Activated T-helper 1 cell treated with anti-CD3 and anti-CD28 coated beads, Interleukin-12 subunit alpha, Interleukin-12 subunit beta, Interleukin-2, Interleukin-4 antibody, amounts not matched to agents 30 ng/mL and 10 ng/mL and 1 ng/mL, durations not matched to agents 14 hours and 24 hours and 36 hours (primary cell): ENCODE measurements around the gene MAP3K7. TPM values are rescaled to one million over a fixed set of nuclear protein-coding genes. Genes with fewer than 3 reads are reported as not detected.

Experiments used
- DNase-seq: peaks from one replicate; pipeline ENCODE4 v3.0.0; 2021; ENCODE audit warnings: low spot score
- H3K27ac Mint-ChIP-seq: one replicate; pipeline ENCODE4 v1.8.0; 2021; ENCODE audit warnings: mild to moderate bottlenecking, mixed read lengths
- H3K27me3 Mint-ChIP-seq: one replicate; pipeline ENCODE4 v1.8.0; 2022; ENCODE audit warnings: mild to moderate bottlenecking, moderate library complexity, mixed read lengths; ENCODE audit not compliant: insufficient read depth
- H3K36me3 Mint-ChIP-seq: one replicate; pipeline ENCODE4 v1.8.0; 2021; ENCODE audit warnings: low read depth, mixed read lengths
- H3K4me1 Mint-ChIP-seq: one replicate; pipeline ENCODE4 v1.8.0; 2021; ENCODE audit warnings: low read depth, mixed read lengths
- H3K4me3 Mint-ChIP-seq: one replicate; pipeline ENCODE4 v1.8.0; 2021; ENCODE audit warnings: mild to moderate bottlenecking, moderate library complexity, mixed read lengths
- H3K9me3 Mint-ChIP-seq: one replicate; pipeline ENCODE4 v1.8.0; 2021; ENCODE audit warnings: mixed read lengths
- intact Hi-C: fragments of 100-400 bp; cut with micrococcal nuclease; formaldehyde crosslinking; loops from one replicate; pipeline ENCODE4 v1.15.1; 2024
- total RNA-seq: library from RNA; stranded (reverse); gene quantifications from 2 replicates; pipeline ENCODE4 v1.2.3, GENCODE V29; 2022

Gene MAP3K7
- total RNA-seq, 1 donor from 2014 or later: 31.0 TPM

DNA sequence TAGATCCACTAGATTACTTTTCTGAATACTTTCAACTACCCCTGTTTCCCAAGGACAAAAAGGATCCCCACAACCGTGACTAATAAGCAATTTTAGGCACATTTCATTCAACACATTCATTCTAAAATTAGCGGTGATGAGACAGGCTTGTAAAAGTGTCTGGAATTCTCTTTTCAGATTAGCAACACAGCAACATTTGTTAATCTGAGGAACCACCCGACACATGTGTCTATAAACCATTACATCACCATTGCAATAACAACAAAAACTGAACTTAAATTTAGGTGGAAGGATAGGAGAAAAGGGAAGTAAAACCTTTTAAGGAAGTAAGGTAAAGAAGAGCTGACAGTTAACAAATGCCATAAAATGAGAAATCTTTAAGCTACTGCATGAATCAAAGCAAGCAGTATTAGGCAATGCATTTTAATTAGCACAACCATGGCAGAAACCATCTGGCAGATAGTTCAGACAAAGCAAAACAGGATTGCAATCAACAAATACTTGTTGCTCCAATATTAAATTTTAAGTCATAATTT lies 49.1 kb downstream of the MAP3K7 start:
- peaks cover 26% of the 10 kb centered on the region for H3K4me1 Mint-ChIP-seq
- H3K27me3 Mint-ChIP-seq: no peaks in the 10 kb centered on the region
- no peak overlapping the region for H3K4me3 Mint-ChIP-seq
- H3K36me3 Mint-ChIP-seq: peaks cover 26% of the 10 kb centered on the region
- intact Hi-C loops: no loop called here
- DNase-seq: no peak
- H3K27ac Mint-ChIP-seq: no peak overlapping the region
- H3K9me3 Mint-ChIP-seq: no peaks in the 10 kb centered on the region

GRCh38 chr6:90537027-90537426 lies 49.8 kb downstream of the MAP3K7 start:
- no peaks in the 10 kb centered on the region for H3K9me3 Mint-ChIP-seq
- no peak for DNase-seq
- H3K4me1 Mint-ChIP-seq: peaks cover 30% of the 10 kb centered on the region
- H3K36me3 Mint-ChIP-seq: peaks cover 25% of the 10 kb centered on the region
- no peak overlapping the region for H3K27ac Mint-ChIP-seq
- no peaks in the 10 kb centered on the region for H3K27me3 Mint-ChIP-seq
- intact Hi-C loops: no loop called here
- no peak overlapping the region for H3K4me3 Mint-ChIP-seq

- no peak overlapping the region for H3K27ac Mint-ChIP-seq
- DNase-seq: no peak
- no peak overlapping the region for H3K4me3 Mint-ChIP-seq
- peaks cover 24% of the 10 kb centered on the region for H3K36me3 Mint-ChIP-seq
- peaks cover 30% of the 10 kb centered on the region for H3K4me1 Mint-ChIP-seq
- intact Hi-C loops: no loop called here
- H3K9me3 Mint-ChIP-seq: no peaks in the 10 kb centered on the region
- H3K27me3 Mint-ChIP-seq: no peaks in the 10 kb centered on the region
Measured at GRCh38 chr6:90536520-90536919, 50.4 kb downstream of the MAP3K7 start.

DNA sequence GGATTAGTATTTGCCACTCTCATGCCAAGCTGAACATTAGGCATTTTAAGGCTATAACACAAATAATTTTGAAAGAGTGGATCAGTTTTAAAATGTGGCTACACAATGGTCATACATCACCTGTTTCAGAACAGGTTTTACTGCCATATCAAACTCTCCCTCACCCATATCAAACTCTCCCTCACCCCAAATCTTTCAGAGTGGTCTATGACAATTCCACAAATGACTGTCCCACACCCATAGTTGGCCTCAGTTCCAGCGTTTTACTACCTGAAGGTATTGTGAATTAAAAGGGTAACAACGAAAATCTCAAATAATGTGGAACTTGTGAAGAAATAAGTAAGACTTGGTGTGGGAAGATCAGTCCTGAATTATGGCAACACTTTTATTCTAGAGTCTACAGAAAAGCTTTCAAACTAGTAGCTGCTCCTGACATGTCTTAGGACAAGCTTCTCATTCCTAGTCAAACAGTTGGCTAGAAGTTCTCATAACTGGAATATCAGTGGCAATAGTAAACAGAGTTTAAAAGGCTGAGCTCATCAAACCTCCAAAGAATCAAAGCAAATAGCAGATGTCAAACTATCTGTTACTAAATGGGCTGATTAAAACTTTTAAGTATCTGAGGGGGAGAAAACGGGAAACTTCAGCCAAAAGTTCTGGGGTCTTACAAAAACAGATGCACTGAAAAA lies 52.4 kb downstream of the MAP3K7 start:
- Mint-ChIP-seq H3K9me3 (no peaks in the 10 kb centered on the region), H3K27me3 (no peaks in the 10 kb centered on the region), H3K4me3 (no peak overlapping the region), H3K36me3 (peaks cover 26% of the 10 kb centered on the region), H3K4me1 (peaks cover 45% of the 10 kb centered on the region), H3K27ac (peak overlapping the region; percentile 87)
- intact Hi-C loops: loop anchor here (1.0 to 5.0 kb wide), 3 partner anchors 52 to 136 kb away; partner anchors contain the start of gene MAP3K7
- no peak for DNase-seq

GRCh38 chr6:90533615-90534336 lies 53.1 kb downstream of the MAP3K7 start:
- H3K9me3 Mint-ChIP-seq: no peaks in the 10 kb centered on the region
- peak overlapping the region; percentile 87 for H3K27ac Mint-ChIP-seq
- no peaks in the 10 kb centered on the region for H3K27me3 Mint-ChIP-seq
- H3K4me1 Mint-ChIP-seq: peaks cover 52% of the 10 kb centered on the region
- H3K4me3 Mint-ChIP-seq: peak overlapping the region; percentile 40
- intact Hi-C loops: loop anchor here (1.0 to 5.0 kb wide), 3 partner anchors 53 to 135 kb away; partner anchors contain the start of gene MAP3K7
- DNase-seq: no peak
- H3K36me3 Mint-ChIP-seq: peaks cover 28% of the 10 kb centered on the region

- intact Hi-C loops: loop anchor here (5.0 kb wide), 1 partner anchor 104 kb away; no protein-coding TSS in a partner anchor
- no peak overlapping the region for H3K4me3 Mint-ChIP-seq
- peaks cover 23% of the 10 kb centered on the region for H3K36me3 Mint-ChIP-seq
- H3K27me3 Mint-ChIP-seq: no peaks in the 10 kb centered on the region
- H3K4me1 Mint-ChIP-seq: peaks cover 49% of the 10 kb centered on the region
- H3K9me3 Mint-ChIP-seq: no peaks in the 10 kb centered on the region
- H3K27ac Mint-ChIP-seq: no peak overlapping the region
- DNase-seq: no peak
Measured at GRCh38 chr6:90530882-90531281, 56.0 kb downstream of the MAP3K7 start.

GRCh38 chr6:90525421-90525820 lies 61.5 kb downstream of the MAP3K7 start:
- H3K9me3 Mint-ChIP-seq: no peaks in the 10 kb centered on the region
- DNase-seq: no peak
- no peaks in the 10 kb centered on the region for H3K27me3 Mint-ChIP-seq
- H3K4me3 Mint-ChIP-seq: no peak overlapping the region
- peaks cover 18% of the 10 kb centered on the region for H3K4me1 Mint-ChIP-seq
- peaks cover 18% of the 10 kb centered on the region for H3K36me3 Mint-ChIP-seq
- intact Hi-C loops: no loop called here
- peak overlapping the region; percentile 44 for H3K27ac Mint-ChIP-seq

DNA sequence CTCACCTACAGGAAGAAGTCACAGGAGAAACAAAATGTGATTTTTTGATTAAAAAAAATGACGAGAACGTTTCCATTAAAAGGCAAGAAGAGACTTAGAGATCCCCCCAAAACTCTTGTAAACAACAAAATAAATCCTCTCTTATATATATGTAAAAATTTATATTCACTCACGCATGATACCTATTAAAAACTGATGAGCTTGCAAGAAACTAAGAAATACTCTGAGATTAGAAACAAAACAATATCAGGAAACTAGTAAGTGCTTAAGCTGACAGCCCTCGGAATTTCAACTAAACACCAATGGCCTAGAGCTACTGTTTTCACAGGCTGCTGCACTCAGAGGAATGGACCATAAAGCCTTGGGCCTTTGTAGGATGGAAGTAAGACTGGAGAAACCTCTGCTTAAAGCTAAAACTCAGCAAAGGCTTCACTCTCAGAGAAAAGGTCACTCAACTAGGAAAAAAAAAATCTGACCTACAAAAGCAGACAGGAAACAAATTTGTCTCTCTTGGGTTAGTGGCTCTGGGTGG lies 63.0 kb downstream of the MAP3K7 start:
- Mint-ChIP-seq H3K27me3 (no peaks in the 10 kb centered on the region), H3K4me1 (peaks cover 3% of the 10 kb centered on the region), H3K4me3 (no peak overlapping the region), H3K9me3 (no peaks in the 10 kb centered on the region), H3K36me3 (peaks cover 15% of the 10 kb centered on the region), H3K27ac (no peak overlapping the region)
- DNase-seq: no peak
- intact Hi-C loops: no loop called here

DNA sequence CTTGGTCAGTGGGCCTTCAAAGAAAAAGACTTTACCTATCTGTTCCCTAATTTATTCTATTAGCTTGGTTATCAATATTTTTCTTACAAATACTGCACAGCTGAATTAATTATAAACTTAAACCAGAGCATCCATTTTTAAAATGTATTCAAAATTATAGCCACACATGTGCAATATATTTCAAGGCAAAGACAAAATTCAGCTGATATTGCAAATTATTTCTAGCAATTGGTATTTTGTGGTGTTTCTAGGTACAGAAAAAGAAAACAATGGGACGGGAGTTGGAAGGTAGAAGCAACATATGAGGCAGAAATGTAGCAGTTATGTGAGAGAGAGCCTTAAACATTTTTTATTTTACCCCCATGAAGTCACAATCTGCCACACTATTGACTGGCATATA lies 64.9 kb downstream of the MAP3K7 start:
- intact Hi-C loops: no loop called here
- H3K9me3 Mint-ChIP-seq: no peaks in the 10 kb centered on the region
- no peak for DNase-seq
- H3K27ac Mint-ChIP-seq: no peak overlapping the region
- peaks cover 12% of the 10 kb centered on the region for H3K36me3 Mint-ChIP-seq
- H3K4me1 Mint-ChIP-seq: no peaks in the 10 kb centered on the region
- no peaks in the 10 kb centered on the region for H3K27me3 Mint-ChIP-seq
- no peak overlapping the region for H3K4me3 Mint-ChIP-seq

DNA sequence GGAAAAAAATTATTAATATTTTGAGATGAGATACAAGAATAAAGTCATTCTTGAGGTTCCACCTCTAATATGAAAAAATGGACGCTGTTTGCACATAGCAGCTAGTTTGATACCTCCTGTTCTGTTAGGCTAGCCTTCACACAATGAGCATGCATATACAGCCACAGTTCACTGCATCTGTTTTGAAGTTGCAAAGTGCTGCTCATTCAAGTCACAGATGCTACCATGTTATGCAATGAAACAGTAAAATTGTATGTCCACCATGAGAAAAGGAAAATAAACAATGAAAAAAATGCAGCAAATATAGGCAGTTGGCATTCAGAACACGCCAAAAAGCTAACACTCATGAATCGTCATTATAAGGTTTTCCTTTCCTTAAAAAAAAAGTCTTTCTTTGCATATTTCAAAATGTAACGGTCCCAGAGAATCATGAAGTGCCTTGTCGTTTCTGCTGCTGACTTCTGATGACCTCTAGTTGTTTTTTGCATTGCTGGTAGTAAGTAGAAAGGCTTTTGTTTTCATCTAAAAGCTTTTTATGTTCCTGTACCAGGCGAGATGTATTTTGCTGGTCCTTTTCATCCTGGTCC lies 70.7 kb downstream of the MAP3K7 start:
- H3K36me3 Mint-ChIP-seq: peaks cover 30% of the 10 kb centered on the region
- intact Hi-C loops: no loop called here
- H3K27me3 Mint-ChIP-seq: no peaks in the 10 kb centered on the region
- H3K4me3 Mint-ChIP-seq: no peak overlapping the region
- no peak overlapping the region for H3K27ac Mint-ChIP-seq
- no peaks in the 10 kb centered on the region for H3K4me1 Mint-ChIP-seq
- no peak for DNase-seq
- no peaks in the 10 kb centered on the region for H3K9me3 Mint-ChIP-seq

- Mint-ChIP-seq H3K36me3 (peaks cover 28% of the 10 kb centered on the region), H3K9me3 (no peaks in the 10 kb centered on the region), H3K27ac (no peak overlapping the region), H3K4me3 (no peak overlapping the region), H3K4me1 (peaks cover 9% of the 10 kb centered on the region), H3K27me3 (no peaks in the 10 kb centered on the region)
- DNase-seq: no peak
- intact Hi-C loops: no loop called here
Measured at GRCh38 chr6:90514496-90514895, 72.4 kb downstream of the MAP3K7 start.

- intact Hi-C loops: no loop called here
- H3K27me3 Mint-ChIP-seq: peaks cover 4% of the 10 kb centered on the region
- H3K4me3 Mint-ChIP-seq: no peak overlapping the region
- no peak for DNase-seq
- peaks cover 9% of the 10 kb centered on the region for H3K4me1 Mint-ChIP-seq
- H3K9me3 Mint-ChIP-seq: peaks cover 7% of the 10 kb centered on the region
- no peak overlapping the region for H3K27ac Mint-ChIP-seq
- peaks cover 13% of the 10 kb centered on the region for H3K36me3 Mint-ChIP-seq
Measured at GRCh38 chr6:90508753-90509152, 78.1 kb downstream of the MAP3K7 start.
